Measurements from ENCODE around the gene NBPF1. TPM values are rescaled to one million over a fixed set of nuclear protein-coding genes. Genes with fewer than 3 reads are reported as not detected.
"Not testable (repeated sequence)": the region's sequence is repeated elsewhere in the genome, so short reads cannot be mapped to it uniquely, and the experiment has no call there.

Gene NBPF1
- polyA plus RNA-seq, 1 donor = 59.5 TPM

DNA sequence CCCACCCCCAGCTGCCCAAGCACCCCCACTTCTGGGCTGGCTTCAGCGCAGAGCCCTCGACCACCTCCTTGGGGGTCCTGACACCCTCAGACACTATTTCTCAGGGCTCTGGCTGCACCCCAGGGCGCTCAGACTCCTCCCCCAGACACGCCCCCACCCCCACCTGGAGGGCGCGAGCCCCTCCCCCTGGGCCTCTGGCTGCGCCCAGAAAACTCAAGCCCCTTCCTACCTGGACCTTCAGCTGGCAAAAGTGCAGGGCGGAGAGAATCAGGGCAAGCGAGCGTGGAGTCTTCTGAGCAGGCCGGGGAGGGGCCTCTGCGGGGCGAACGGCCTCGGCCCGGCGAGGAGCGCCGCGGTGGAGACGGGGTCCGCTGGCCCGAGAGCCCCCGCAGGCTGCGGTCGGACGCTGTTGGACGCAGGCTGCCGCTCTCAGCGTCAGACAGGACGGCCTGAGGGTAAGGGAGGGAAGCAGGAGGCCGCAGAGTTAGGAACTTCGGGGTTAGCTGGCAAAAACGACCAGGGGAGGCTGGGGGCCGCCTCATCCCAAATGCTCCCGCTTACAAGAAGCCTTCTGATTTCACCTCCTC is 17.4 kb upstream of the NBPF1 start:
- no peaks in the 10 kb centered on the region for H3K27me3 ChIP-seq (ENCODE audit: control insufficient read depth, insufficient read depth, low read length)
- H3K9me3 ChIP-seq (ENCODE audit: control insufficient read depth, low read depth, low read length) = peaks cover 1% of the 10 kb centered on the region
- no peak overlapping the region for H3K27ac ChIP-seq (ENCODE audit: low read length)
- peaks cover 76% of the 10 kb centered on the region for H3K36me3 ChIP-seq (ENCODE audit: control insufficient read depth, insufficient read depth, low read length)
- H3K4me1 ChIP-seq (ENCODE audit: control insufficient read depth, insufficient read depth, low read length) = no peaks in the 10 kb centered on the region
- H3K4me3 ChIP-seq (ENCODE audit: low read length) = no peak overlapping the region
- DNase-seq = no peak
- 93% methylated on average over 11 of the region's 36 CpGs for WGBS (ENCODE audit: insufficient coverage, low lambda C conversion rate)

- DNase-seq; H3K27me3 ChIP-seq (ENCODE audit: control insufficient read depth, insufficient read depth, low read length); H3K4me3 ChIP-seq (ENCODE audit: low read length); H3K27ac ChIP-seq (ENCODE audit: low read length); H3K9me3 ChIP-seq (ENCODE audit: control insufficient read depth, low read depth, low read length); H3K4me1 ChIP-seq (ENCODE audit: control insufficient read depth, insufficient read depth, low read length): not testable (repeated sequence)
- peaks cover 81% of the 10 kb centered on the region for H3K36me3 ChIP-seq (ENCODE audit: control insufficient read depth, insufficient read depth, low read length)
- WGBS (ENCODE audit: insufficient coverage, low lambda C conversion rate) = 100% methylated on average over 6 of the region's 21 CpGs
These were observed 16.7 kb upstream of the NBPF1 start for GRCh38 chr1:16629916-16630530.

- no peak for DNase-seq
- Histone ChIP-seq H3K4me3 (ENCODE audit: low read length) (no peak overlapping the region), H3K27me3 (ENCODE audit: control insufficient read depth, insufficient read depth, low read length) (no peaks in the 10 kb centered on the region), H3K4me1 (ENCODE audit: control insufficient read depth, insufficient read depth, low read length) (no peaks in the 10 kb centered on the region), H3K36me3 (ENCODE audit: control insufficient read depth, insufficient read depth, low read length) (peaks cover 85% of the 10 kb centered on the region), H3K9me3 (ENCODE audit: control insufficient read depth, low read depth, low read length) (peaks cover 4% of the 10 kb centered on the region), H3K27ac (ENCODE audit: low read length) (no peak overlapping the region)
- whole genome bisulfite sequencing (ENCODE audit: insufficient coverage, low lambda C conversion rate) = 94% methylated on average over 8 of the region's 19 CpGs
These were observed 15.2 kb upstream of the NBPF1 start for GRCh38 chr1:16628361-16629111.

- not testable (repeated sequence) for H3K27me3 ChIP-seq (ENCODE audit: control insufficient read depth, insufficient read depth, low read length); H3K9me3 ChIP-seq (ENCODE audit: control insufficient read depth, low read depth, low read length); H3K27ac ChIP-seq (ENCODE audit: low read length); H3K4me1 ChIP-seq (ENCODE audit: control insufficient read depth, insufficient read depth, low read length); DNase-seq; H3K4me3 ChIP-seq (ENCODE audit: low read length)
- peaks cover 82% of the 10 kb centered on the region for H3K36me3 ChIP-seq (ENCODE audit: control insufficient read depth, insufficient read depth, low read length)
- WGBS (ENCODE audit: insufficient coverage, low lambda C conversion rate) = 77% methylated on average over 7 of the region's 15 CpGs
These were observed 13.1 kb upstream of the NBPF1 start for GRCh38 chr1:16626409-16626983.

DNA sequence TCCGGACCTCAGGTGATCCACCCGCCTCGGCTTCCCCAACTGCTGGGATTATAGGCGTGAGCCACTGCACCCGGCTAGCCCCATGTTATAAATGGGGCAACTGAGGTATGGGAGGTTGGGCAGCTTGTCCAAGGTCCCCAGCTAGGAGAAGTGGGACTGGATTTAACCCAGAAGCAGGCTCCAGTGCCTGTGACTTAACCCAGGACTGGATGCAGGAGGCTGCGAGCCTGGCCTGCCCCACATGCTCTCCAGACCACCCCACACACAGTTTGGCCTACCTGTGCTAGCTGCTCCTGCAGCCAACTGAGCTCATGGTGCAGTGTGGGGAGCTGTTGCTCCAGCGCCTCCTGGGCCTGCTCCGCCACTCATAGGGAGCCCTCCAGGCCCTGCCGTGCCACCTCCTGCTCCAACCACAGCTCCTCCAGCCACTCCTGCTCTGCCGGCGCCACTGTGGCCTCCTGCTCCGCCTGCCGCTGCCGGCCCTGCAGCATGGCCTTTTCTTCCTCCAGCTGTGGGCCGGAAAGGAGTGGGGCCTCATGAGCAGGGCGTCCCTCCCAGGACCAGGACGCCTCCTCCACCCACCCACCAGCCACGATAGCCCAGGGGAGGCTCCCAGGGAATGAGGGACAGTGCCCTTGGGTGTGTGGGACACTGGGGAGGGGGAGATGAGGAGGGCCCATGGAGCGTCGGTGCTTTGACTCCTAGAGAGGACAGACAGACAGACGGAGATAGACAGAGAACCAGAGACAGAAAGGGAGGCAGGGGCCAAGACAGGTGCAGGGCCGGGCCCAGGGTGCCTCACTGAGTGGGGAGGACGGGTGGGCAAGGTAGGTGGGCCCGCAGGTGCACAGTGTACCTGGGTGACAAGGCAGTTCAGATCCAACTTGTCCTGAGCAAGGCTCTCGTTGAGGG is 12.4 kb upstream of the NBPF1 start:
- DNase-seq = no peak
- Histone ChIP-seq H3K27ac (ENCODE audit: low read length) (no peak overlapping the region), H3K27me3 (ENCODE audit: control insufficient read depth, insufficient read depth, low read length) (no peaks in the 10 kb centered on the region), H3K9me3 (ENCODE audit: control insufficient read depth, low read depth, low read length) (peaks cover 4% of the 10 kb centered on the region), H3K4me1 (ENCODE audit: control insufficient read depth, insufficient read depth, low read length) (no peaks in the 10 kb centered on the region), H3K4me3 (ENCODE audit: low read length) (no peak overlapping the region), H3K36me3 (ENCODE audit: control insufficient read depth, insufficient read depth, low read length) (peaks cover 79% of the 10 kb centered on the region)
- WGBS (ENCODE audit: insufficient coverage, low lambda C conversion rate) = 95% methylated on average over 4 of the region's 25 CpGs

- H3K27me3 ChIP-seq (ENCODE audit: control insufficient read depth, insufficient read depth, low read length); DNase-seq; H3K27ac ChIP-seq (ENCODE audit: low read length); H3K9me3 ChIP-seq (ENCODE audit: control insufficient read depth, low read depth, low read length); H3K4me1 ChIP-seq (ENCODE audit: control insufficient read depth, insufficient read depth, low read length); H3K4me3 ChIP-seq (ENCODE audit: low read length): not testable (repeated sequence)
- peaks cover 64% of the 10 kb centered on the region for H3K36me3 ChIP-seq (ENCODE audit: control insufficient read depth, insufficient read depth, low read length)
- 84% methylated on average over 6 of the region's 27 CpGs for WGBS (ENCODE audit: insufficient coverage, low lambda C conversion rate)
These were observed 10.7 kb upstream of the NBPF1 start for GRCh38 chr1:16623812-16624719.

DNA sequence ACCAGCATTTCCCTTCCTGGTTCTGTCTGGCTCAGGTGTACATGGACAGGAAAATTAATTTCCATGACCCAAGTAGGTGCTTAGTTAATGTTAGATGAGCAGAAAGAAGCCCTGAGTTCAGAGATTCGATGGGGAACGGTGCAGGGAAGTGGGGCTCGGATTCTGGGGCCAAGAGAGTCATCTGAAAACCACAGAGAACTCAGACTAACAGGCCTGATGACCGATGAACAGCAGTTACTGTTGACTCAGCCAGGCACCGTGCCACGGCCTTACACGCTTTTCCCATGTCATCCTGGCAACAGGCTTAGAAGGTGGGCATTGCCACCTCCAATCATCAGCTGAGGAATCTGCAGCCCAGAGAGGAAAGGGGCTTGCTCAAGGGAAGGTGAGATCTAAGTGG is 10.0 kb upstream of the NBPF1 start:
- H3K27me3 ChIP-seq (ENCODE audit: control insufficient read depth, insufficient read depth, low read length); H3K4me1 ChIP-seq (ENCODE audit: control insufficient read depth, insufficient read depth, low read length); H3K9me3 ChIP-seq (ENCODE audit: control insufficient read depth, low read depth, low read length); H3K4me3 ChIP-seq (ENCODE audit: low read length); H3K27ac ChIP-seq (ENCODE audit: low read length); DNase-seq: not testable (repeated sequence)
- 91% methylated on average over 4 of the region's 7 CpGs for WGBS (ENCODE audit: insufficient coverage, low lambda C conversion rate)
- peaks cover 62% of the 10 kb centered on the region for H3K36me3 ChIP-seq (ENCODE audit: control insufficient read depth, insufficient read depth, low read length)

GRCh38 chr1:16621681-16622315 is 8.4 kb upstream of the NBPF1 start:
- not testable (repeated sequence) for H3K4me3 ChIP-seq (ENCODE audit: low read length); DNase-seq; H3K9me3 ChIP-seq (ENCODE audit: control insufficient read depth, low read depth, low read length); H3K27ac ChIP-seq (ENCODE audit: low read length); H3K27me3 ChIP-seq (ENCODE audit: control insufficient read depth, insufficient read depth, low read length); H3K4me1 ChIP-seq (ENCODE audit: control insufficient read depth, insufficient read depth, low read length)
- 100% methylated on average over 1 of the region's 9 CpGs for WGBS (ENCODE audit: insufficient coverage, low lambda C conversion rate)
- peaks cover 60% of the 10 kb centered on the region for H3K36me3 ChIP-seq (ENCODE audit: control insufficient read depth, insufficient read depth, low read length)

DNA sequence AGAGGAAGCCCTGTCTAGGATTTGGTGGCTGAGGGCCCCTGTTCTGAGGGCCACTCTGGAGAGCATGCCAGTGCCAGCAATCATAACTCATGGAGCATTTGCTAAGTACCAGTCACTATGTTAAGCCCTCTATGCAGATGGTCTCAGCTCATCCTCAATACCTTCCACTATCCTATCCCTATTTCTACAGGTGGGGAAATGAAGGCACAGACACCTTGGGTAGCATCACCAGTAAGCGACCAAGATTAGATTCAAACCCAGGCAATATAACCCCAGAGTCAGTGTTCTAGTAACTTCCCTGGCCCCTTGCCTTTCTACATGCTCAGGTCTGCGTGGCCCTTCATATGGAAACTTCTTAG is 7.9 kb upstream of the NBPF1 start:
- no peak for DNase-seq
- peaks cover 56% of the 10 kb centered on the region for H3K36me3 ChIP-seq (ENCODE audit: control insufficient read depth, insufficient read depth, low read length)
- H3K4me3 ChIP-seq (ENCODE audit: low read length) = no peak overlapping the region
- H3K27me3 ChIP-seq (ENCODE audit: control insufficient read depth, insufficient read depth, low read length) = no peaks in the 10 kb centered on the region
- no peaks in the 10 kb centered on the region for H3K4me1 ChIP-seq (ENCODE audit: control insufficient read depth, insufficient read depth, low read length)
- peaks cover 4% of the 10 kb centered on the region for H3K9me3 ChIP-seq (ENCODE audit: control insufficient read depth, low read depth, low read length)
- WGBS (ENCODE audit: insufficient coverage, low lambda C conversion rate) = 93% methylated on average over 2 of the region's 2 CpGs
- H3K27ac ChIP-seq (ENCODE audit: low read length) = no peak overlapping the region
